AG04450 (cell line): ENCODE measurements around the gene TMEM125. TPM values are rescaled to one million over a fixed set of nuclear protein-coding genes. Genes with fewer than 3 reads are reported as not detected.

Experiments
- CTCF ChIA-PET: fragments of 300-600, 350-600 bp; formaldehyde crosslinking; extraction: SDS; loops from one replicate; lab custom pipeline; 2022; ENCODE audit warnings: antibody characterized with exemption, inconsistent platforms; lab: Charles Lee
- POLR2A ChIA-PET: fragments of 350-600 bp; formaldehyde crosslinking; extraction: SDS; loops from one replicate; lab custom pipeline; 2021; ENCODE audit warnings: antibody characterized with exemption, inconsistent platforms; lab: Yijun Ruan, JAX
- DNase-seq: peaks from one replicate; pipeline ENCODE4 v3.0.0-alpha.2; 2011; ENCODE audit warnings: low read depth, low spot score
- H3K27ac ChIP-seq: one replicate; pipeline ENCODE4 v1.5.1; 2012; ENCODE audit warnings: low read depth, low read length, control low read depth
- H3K27me3 ChIP-seq: one replicate; pipeline ENCODE4 v1.6.0; 2012; ENCODE audit warnings: low read length; ENCODE audit not compliant: control insufficient read depth, insufficient read depth
- H3K4me3 ChIP-seq: 2 replicates; pipeline ENCODE4 v1.5.1; 2011; ENCODE audit warnings: mild to moderate bottlenecking, low read depth, low read length, control low read depth
- H3K9me3 ChIP-seq: 2 replicates; pipeline ENCODE4 v1.5.1; 2012; ENCODE audit warnings: low read length; ENCODE audit not compliant: control insufficient read depth, insufficient read depth
- polyA plus RNA-seq: library from polyadenylated mRNA; depleted of rRNA; stranded (reverse); fragments of >200 nt; gene quantifications from 2 replicates; pipeline ENCODE4 v1.2.3, GENCODE V29; 2011
- TF ChIP-seq, protein P1 (sequence below): IDR thresholded peaks from 2 replicates; pipeline ENCODE4 v1.5.1; 2011; ENCODE audit warnings: low read depth, low read length, control low read depth, inconsistent platforms

Gene TMEM125
- polyA plus RNA-seq, 1 experiment: not detected

DNA sequence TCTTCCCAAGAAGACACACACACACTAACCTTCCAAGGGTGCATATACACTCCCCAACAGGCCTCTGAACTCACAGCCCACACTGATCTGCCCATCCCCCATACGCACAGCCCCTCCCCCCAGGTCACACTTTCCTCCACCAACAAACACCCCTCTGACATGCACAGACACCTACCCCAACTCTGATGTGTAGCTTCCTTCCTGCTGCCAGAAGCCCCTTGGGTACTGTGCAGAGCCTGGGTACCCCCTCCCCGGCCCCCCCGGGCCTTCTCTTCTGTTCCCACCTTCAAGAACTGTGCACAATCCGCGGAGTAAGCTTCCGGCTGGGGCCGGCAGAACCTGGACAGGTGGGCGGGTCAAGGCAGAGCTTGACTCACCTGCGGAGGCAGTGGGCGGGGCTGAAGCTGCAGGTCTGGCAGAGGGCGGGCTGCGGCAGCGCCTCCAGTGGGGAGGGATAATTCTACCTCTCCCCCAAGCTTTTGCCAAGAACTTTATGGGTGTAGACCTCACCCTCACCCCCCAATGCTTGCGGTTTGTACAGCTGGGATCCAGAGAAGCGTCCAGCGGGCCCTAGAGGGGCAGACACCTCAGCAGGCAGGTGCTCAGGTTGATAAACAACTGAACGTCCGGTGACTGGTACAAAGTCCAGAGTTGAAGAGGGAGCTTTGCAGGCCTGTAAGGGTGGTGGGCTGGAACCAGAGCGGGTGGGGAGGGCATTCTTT is 15.6 kb downstream of the TMEM125 start, which contains the start of gene C1orf210:
Gene C1orf210, minus strand, starts transcription at position 313 of the 722 bp plus-strand sequence. CDS start 2,311 bp downstream, outside the sequence.
- TF ChIP-seq, protein P1, sequence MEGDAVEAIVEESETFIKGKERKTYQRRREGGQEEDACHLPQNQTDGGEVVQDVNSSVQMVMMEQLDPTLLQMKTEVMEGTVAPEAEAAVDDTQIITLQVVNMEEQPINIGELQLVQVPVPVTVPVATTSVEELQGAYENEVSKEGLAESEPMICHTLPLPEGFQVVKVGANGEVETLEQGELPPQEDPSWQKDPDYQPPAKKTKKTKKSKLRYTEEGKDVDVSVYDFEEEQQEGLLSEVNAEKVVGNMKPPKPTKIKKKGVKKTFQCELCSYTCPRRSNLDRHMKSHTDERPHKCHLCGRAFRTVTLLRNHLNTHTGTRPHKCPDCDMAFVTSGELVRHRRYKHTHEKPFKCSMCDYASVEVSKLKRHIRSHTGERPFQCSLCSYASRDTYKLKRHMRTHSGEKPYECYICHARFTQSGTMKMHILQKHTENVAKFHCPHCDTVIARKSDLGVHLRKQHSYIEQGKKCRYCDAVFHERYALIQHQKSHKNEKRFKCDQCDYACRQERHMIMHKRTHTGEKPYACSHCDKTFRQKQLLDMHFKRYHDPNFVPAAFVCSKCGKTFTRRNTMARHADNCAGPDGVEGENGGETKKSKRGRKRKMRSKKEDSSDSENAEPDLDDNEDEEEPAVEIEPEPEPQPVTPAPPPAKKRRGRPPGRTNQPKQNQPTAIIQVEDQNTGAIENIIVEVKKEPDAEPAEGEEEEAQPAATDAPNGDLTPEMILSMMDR: no peak
- Histone ChIP-seq H3K4me3 (no peak within 1 kb of the TSS), H3K9me3 (no peaks in the 10 kb centered on the region), H3K27me3 (peaks cover 15% of the 10 kb centered on the region), H3K27ac (no peak within 1 kb of the TSS)
- ChIA-PET CTCF (interaction anchor here (0.8 kb wide), 1 partner anchor 130 kb away, joined by 3 read pairs; no protein-coding TSS in a partner anchor), POLR2A (interaction anchor here (0.8 kb wide), 1 partner anchor 73 kb away, joined by 5 read pairs; the partner anchor contains the start of gene CDC20)
- no peak for DNase-seq

DNA sequence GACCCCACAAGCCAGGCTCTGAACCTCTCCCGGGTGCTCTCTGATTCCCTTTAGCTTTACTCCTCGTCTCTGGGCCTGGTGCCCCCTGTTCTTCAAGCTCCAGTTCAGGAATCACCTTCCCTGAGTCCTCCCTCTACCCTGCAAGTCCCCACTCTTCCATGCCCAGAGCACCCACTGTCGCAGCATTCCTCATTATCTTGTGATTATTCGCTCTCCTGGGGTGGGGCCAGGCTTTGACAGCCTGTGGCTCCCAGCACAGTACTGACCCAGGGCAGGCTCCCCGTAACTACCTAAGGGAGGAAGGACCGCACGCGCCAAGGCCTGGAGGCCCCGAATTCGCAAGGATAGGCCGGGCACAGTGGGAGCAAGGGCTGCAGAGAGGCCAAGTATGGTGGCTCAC is 16.3 kb downstream of the TMEM125 start:
- ChIA-PET POLR2A (interaction anchor here (0.8 kb wide), 1 partner anchor 72 kb away, joined by 5 read pairs; the partner anchor contains the start of gene CDC20), CTCF (interaction anchor here (0.8 kb wide), 1 partner anchor 129 kb away, joined by 3 read pairs; no protein-coding TSS in a partner anchor)
- no peaks in the 10 kb centered on the region for H3K9me3 ChIP-seq
- H3K4me3 ChIP-seq: no peak overlapping the region
- H3K27me3 ChIP-seq: peaks cover 15% of the 10 kb centered on the region
- no peak overlapping the region for H3K27ac ChIP-seq
- TF ChIP-seq, protein P1: no peak
- DNase-seq: no peak

DNA sequence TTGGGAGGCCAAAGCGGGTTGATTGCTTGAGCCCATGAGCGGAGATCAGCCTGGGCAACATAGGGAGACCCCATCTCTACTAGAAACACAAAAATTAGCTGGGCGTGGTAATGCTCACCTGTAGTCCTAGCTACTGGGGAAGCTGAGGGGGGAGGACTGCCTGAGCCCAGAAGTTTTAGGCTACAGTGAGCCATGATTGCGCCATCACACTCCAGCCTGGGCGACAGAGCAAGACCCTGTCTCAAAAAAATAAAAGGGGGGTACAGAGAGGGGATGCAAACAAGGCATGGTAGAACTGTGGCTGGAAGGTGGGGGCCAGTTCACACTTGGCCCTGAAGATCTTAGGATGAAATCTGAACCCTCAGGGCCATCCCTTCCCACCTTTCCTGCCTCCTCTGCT is 16.8 kb downstream of the TMEM125 start:
- no peaks in the 10 kb centered on the region for H3K9me3 ChIP-seq
- no peak overlapping the region for H3K4me3 ChIP-seq
- POLR2A ChIA-PET: no interaction called here
- TF ChIP-seq, protein P1: no peak
- no peak overlapping the region for H3K27ac ChIP-seq
- CTCF ChIA-PET: no interaction called here
- DNase-seq: no peak
- H3K27me3 ChIP-seq: peaks cover 15% of the 10 kb centered on the region

DNA sequence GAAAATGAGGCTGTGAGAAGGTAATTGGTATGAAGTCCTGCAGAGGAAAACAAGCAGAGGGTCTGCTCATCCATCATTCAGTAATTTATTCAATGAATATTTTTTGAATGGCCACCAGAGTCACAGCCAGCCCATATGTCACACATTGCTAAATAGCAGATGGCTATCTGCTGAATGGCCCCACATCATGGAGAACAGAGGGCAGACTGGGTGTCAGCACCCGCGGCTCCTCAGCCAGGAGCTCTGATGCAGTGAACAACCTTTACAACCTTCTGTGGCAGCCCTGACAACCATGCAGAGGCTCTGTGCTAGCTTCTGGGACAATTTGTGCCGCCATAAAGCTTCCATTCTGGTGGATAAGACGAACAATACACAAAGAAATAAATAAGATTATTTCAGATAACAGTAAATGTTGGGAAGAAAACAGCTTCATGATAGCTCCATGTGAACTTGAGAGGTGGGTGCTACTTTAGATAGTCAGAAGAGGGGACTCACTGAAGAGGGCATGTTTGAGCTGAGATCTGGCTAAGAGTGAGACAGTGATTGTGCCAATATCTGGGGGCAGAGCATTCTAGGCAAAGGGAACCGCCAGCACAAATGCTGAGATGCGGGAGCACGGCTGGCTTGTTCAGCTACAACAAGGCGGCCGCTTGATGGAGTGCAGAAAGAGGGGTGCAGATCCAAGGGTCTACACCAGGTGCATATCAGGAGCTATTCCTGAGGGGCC is 18.4 kb downstream of the TMEM125 start:
- DNase-seq: no peak
- Histone ChIP-seq H3K27me3 (peaks cover 15% of the 10 kb centered on the region), H3K27ac (no peak overlapping the region), H3K9me3 (no peaks in the 10 kb centered on the region), H3K4me3 (no peak overlapping the region)
- CTCF ChIA-PET: no interaction called here
- TF ChIP-seq, protein P1: no peak
- POLR2A ChIA-PET: no interaction called here
